GM19467 (cell line): Measurements from ENCODE around the gene GLT8D1.

Experiments
- ATAC-seq: cut with Tn5 transposase; IDR thresholded peaks from one replicate; pipeline ENCODE4 v1.9.1; 2021; ENCODE audit warnings: mild to moderate bottlenecking, moderate library complexity; ENCODE audit not compliant: unreplicated experiment

The GLT8D1 gene

GRCh38 chr3:52714335-52715302, 9.0 kb upstream of the GLT8D1 start:
- ATAC-seq, result no peak

DNA sequence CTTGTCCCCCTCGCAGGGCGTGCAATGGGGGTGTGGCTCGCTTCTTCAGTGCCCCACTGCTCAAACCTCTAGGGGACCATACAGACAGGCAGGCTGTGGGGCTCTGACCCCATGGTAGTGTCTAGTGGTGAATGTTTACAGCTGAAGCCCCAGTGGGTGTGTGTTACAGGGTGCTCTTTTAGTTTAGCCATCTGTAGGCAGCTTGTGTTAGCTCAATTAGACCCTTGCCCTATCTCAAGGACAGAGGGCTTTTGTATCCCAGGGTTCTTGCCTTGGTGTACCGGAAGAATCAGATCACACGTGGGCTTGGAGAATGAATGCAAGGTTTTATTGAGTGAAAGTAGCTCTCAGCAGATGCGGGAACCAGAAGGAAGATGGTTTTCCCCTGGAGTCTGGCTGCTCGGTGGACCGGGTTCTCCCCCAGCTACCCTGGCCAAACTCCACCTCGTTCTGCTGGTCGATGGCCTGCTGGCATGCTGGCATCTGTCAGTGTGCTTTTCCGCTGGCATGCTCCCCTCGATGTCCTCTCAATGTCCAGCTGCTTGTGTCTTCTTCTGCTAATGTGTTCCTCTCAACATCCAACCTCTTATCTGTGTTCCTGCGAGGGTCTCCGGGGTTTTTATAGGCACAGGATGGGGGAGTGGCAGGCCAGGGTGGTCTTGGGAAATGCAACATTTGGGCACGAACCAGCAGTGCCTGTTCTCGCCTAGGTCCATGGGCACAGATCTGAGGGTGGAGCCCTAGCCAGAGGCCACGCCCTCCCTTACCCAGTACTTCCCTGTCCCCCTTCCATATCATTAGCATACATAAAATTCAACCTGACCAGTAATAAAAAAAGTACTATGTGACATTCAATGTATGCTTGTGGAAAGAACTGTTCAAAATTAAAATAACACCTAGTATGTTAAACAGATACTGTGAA, 7.0 kb upstream of the GLT8D1 start:
- no peak for ATAC-seq

GRCh38 chr3:52710512-52710911, 4.9 kb upstream of the GLT8D1 start:
- ATAC-seq, result no peak

GRCh38 chr3:52707585-52707984, 2.0 kb upstream of the GLT8D1 start:
- no peak for ATAC-seq

GRCh38 chr3:52705438-52705687, 228 bp downstream of the GLT8D1 start:
- no peak for ATAC-seq

GRCh38 chr3:52704611-52705437, 767 bp downstream of the GLT8D1 start:
- no peak for ATAC-seq

DNA sequence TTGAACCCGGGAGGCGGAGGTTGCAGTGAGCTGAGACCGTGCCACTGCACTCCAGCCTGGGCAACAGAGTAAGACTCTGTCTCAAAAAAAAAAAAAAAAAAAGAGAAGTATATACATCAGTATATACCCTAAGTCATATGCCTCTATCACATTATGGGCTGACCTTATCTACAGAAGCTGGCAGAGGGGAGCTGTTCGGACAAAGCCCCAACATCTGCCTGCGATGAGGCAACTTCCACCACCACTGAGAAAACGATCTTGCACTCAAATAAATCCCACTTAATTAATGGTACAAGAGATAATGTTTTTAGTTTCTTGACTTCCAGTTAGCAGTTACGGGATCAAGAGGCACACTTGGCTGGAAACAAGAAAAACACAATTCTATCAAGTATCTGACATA, 2.2 kb downstream of the GLT8D1 start:
- no peak for ATAC-seq

DNA sequence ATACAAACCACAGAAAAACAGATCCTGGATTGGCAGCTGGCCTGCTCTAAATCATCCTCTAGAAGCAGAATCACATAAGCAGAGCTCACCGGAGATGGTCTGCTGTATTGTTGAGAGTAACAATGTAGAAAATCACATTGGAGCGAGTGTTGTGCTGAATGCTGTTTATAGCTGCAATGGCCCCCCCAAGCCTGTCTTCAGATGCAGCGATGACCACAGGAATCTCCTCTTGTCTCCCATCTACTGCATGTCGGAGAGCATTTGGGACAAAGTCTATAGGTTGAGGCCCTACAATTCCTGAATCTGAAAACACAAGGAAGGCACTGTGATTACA, 8.0 kb downstream of the GLT8D1 start:
- ATAC-seq, result no peak

DNA sequence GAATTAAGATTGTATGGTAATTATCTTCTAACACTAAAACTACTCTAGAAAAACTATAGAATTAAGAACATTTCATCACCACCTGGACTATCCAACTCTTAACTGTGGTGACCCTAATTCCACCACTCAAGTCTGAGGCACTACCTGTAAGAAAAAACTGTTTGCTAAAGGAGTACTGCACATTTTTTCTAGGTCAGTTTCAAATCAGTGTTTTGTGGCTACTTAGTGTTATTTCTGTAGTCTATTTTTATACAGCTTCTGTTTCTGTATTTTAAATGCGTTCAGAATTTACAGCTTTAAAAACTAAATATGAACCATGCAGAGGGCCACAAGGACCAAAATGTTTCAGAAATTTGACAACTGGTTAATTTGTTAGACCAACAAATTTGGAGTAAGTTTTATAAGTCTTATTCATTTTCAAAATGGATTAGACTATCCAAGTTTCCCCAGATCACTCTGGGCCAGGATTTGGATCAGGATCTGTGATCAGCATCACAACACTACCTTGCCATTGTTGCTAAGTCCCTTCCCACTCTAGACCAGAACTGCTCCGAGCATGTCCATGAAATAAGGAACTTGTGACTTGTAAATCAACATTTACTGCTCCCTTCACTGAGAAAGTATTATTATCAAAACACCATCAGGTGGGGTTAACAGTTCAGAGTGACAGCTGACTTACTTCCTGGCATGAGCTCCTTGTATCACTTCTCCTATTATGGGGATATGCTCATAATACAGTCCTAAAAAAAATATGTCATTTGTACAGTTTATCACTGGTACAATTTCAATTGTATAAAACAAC, 8.6 kb downstream of the GLT8D1 start:
- ATAC-seq, result no peak

- ATAC-seq, result no peak
Measured at GRCh38 chr3:52695798-52696671, 9.6 kb downstream of the GLT8D1 start.

DNA sequence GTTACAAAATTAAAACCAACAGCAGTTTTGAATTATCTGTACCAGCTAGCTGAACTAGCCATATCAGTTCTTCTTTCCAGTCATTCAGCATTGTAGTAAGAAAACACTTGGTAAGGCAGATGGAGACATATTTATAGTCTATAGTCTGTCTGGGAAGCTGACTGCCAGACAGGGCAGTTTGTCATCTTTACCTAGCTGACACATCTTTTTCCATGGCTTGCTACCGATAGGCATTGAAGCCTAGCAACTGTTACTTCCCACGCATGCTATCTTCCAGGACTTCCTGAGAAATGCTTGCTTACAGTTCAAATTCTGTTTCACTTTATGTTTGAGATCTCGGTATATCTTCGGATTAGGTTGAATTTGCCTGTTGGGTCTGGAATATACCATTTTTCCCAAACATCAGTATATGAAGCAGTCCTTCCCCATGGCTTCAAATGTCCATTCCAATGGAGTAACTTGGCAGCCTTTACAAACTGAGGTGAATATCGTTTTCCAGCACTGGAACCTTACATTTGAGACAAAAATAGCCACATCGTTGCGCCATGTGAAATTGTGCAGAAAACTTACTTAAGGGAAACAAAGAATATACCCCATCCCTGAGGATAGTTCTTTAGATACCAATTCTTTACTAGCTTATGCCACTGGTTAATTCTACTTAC, 10.9 kb downstream of the GLT8D1 start:
- ATAC-seq, result no peak

DNA sequence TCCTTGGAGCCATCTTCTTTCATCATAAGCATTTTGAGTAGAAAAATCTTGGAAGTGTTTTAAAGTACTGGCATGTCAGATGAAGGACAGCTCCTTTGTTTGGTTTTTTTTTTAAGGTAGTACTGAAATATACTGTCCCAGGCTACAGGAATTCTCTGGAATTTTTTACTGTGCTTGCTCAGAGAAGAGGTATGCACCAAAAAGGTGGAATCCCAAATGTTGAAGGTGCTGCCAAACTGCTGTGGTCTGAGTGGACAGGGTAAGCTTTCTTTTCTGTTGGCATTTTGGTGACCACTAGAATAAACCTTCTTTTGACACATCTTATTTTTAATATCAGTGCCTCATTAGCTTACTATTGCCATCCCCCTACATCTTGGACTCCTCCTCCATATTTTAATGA, 12.5 kb downstream of the GLT8D1 start:
- ATAC-seq, result no peak

GRCh38 chr3:52690560-52690959, 15.0 kb downstream of the GLT8D1 start:
- ATAC-seq, result no peak

- no peak for ATAC-seq
Measured at GRCh38 chr3:52689151-52689550, 16.4 kb downstream of the GLT8D1 start.

- ATAC-seq, result no peak
Measured at GRCh38 chr3:52688266-52688665, 17.3 kb downstream of the GLT8D1 start.

DNA sequence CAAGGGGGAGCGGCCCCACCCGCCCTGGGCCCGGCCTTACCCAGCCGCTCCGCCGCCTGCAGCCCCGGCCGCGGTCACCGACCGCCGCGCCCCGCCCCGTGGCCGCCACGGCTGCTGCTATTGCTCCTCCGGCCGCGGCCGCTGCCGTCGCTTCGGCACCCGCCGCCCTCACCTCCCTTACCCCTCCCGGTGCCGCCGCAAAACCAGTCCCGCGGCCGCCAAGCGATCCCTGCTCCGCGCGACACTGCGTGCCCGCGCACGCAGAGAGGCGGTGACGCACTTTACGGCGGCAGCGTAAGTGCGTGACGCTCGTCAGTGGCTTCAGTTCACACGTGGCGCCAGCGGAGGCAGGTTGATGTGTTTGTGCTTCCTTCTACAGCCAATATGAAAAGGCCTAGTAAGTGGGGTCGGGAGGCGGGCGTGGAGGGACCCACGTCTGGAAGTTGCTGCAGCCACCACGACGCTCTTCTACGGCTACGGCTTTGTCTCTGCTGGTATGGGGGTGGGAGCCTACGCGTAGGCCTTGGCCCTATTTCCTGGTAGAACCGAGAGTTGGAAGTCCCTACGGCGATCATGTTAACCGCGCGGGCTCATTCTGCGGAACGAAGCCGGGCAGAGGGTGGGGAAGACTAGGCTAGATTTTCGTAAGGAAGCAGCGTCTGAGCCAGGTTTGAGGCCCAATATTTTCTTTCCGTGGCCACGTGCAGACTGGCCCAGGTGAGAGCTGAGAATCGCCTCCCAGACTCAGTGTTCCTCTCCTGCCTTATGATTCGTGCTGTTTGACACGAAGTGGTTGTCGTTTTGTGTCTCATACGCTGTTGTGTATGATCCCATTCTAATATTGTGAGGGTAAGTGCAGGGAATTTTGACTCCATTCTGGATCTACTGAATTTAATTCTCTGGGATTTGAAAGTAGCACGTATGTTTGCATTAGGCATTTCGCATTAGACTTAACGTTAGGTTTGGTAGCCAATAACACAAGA, 19.6 kb downstream of the GLT8D1 start, which contains the start of the genes GNL3 and PBRM1:
Gene GNL3 (plus strand): TSS at position 324 of the 983 bp plus-strand sequence. CDS start 61 bp downstream, at position 385.
Gene PBRM1 (minus strand): TSS at position 205 of the 983 bp plus-strand sequence.
- ATAC-seq, result peak; percentile 73

GRCh38 chr3:52685285-52685708, 20.3 kb downstream of the GLT8D1 start:
- ATAC-seq, result peak; percentile 72
